CD1c-positive myeloid dendritic cell (primary cell): ENCODE data around the gene TOP1.

Experiments used
- DNase-seq: peaks from one replicate; pipeline ENCODE4 v3.0.0-alpha.2; 2016; ENCODE audit errors: extremely low spot score

TOP1 gene

DNA sequence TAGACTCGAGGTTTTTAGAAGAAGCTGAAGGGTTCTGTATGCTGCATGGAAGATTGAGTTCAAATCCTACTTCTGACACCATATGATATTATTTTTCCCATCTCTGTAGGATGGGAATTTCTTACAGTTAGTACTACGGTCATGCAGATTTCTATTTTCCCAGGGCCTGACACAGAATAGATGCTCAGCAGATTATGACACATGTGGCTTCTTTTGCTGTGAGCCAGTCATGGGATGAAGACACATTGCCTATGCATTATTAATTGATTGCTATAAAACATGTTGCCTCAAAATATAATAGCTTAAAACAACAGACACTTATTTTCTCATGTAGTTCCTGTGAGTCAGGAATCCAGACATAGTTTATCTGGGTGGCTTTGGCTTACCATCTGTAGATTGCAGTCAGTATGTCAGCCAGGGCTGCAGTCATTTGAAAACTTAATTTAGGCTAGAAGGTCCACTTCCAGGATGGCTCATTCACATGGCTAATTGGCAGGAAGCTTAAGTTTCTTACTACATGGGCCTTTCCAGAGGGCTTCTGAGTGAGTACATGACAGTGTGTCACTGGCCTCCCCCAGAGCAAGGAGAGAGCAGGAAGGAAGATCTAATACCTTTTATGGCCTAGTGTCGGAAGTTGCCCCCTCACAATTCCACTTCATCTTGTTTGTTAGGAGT lies 29.5 kb downstream of the TOP1 start:
- DNase-seq: peak; percentile 84

DNA sequence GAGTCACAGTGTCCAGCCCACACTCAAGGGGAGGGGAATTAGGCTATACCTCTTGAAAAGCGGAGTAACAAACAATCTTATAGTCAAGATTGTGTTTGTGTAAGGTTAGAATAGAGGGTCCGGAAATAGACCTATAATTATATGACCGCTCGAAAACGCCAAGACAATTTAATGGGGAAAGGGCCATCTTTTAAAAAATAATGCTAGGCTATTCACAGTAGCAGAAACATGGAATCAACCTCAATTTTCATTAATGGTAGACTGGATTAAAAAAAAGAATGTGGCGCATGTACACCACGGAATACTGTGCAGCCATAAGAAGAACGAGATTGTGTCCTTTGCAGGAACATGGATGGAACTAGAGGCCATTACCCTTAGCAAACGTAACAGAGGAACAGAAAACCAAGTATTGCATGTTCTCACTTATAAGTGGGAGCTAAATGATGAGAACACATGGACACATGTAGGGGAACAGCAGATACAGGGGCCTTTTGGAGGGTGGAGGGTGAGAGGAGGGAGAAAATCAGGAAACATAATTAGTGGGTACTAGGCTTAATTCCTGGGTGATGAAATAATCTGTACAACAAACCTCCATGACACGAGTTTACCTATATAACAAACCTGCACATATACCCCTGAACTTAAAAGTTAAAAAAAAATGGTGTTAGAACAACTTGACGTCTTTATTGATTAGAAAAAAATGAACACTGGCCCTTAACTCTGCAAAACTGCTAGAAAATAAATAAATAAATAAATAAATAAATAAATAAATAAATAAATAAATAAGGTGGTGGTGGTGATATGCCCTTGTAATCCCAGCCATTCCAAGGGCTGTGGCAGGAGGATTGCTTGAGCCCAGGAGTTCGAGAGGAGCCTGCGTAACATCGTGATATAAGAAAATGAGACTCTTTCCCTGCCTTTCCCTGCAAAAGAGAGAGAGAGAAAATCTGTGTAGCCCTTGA lies 30.3 kb downstream of the TOP1 start:
- peak; percentile 41 for DNase-seq

DNA sequence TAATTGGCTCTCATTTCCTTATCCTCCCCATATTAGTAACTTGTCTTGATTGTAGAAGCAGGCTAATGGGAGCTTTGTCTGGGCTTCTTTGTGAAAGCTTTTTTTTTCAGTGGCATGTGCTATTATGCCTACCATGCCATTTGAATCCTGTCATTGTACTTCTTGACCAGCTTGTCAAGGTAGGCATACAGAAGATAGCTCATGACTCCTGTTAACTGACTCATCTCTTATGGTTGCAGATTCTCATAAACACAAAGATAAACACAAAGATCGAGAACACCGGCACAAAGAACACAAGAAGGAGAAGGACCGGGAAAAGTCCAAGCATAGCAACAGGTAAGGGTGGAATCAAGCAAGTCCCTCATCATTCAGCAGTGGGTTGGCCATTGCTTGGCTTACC lies 32.5 kb downstream of the TOP1 start:
- DNase-seq: no peak

GRCh38 chr20:41063442-41063841 lies 34.8 kb downstream of the TOP1 start:
- no peak for DNase-seq

DNA sequence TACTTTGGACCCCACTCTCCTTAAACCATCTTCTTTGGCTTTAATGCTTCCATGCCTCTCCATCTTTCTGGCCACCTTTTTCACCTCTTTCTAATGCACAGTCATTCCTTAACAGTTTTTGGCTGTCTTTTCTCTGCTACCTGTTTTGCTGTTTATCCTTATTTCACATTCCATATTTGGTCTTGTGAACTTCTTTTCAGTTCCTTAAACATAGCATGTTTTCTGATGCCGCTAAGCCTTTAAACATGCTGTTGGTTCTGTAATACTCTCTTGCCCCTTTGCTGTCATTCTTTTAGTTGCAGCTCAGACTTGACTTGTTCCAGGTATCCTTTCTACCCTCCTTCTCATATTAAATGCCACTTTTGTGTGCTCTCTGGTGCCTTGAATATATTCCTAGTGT lies 35.8 kb downstream of the TOP1 start:
- DNase-seq: peak; percentile 29

DNA sequence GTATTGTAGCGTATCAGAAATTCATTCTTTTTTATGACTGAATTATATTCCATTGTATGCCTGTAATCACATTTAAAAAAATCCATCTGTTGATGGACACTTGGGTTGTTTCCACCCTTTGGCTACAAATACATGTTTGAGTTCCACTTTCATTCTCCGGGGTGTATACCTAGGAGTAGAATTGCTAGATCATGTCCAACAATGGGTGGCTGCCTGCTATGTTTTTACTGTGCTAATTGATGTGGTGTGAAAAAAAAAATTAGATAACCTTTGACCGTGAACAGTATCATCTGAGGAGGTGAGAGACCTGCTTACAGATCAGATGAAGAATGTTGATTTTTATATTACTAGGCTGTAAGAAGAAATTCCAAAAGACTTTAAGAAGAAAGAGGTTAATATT lies 37.1 kb downstream of the TOP1 start:
- DNase-seq: no peak

GRCh38 chr20:41068806-41069205 lies 40.2 kb downstream of the TOP1 start:
- no peak for DNase-seq

- DNase-seq: no peak
Measured at GRCh38 chr20:41072190-41072863, 43.7 kb downstream of the TOP1 start.

GRCh38 chr20:41072915-41073314 lies 44.3 kb downstream of the TOP1 start:
- no peak for DNase-seq

DNA sequence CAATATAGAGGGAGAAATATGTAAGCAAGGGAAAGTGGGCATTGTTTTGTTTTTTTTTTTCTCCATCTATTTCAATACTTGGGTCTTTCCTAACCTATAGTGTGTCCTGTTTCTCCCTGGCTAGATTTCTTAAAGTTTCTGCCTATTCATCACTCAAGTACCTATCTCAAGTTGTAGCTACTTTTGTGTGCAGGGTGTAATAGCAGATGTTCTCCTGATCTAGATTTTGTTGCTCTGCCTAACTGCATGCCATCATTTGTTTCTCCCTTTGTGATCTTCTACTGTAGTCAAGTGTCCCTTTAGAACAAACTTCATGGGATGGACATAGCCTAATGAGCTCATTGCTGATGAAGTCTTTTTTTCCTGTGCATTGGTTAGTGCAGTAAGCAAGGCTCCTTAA lies 45.8 kb downstream of the TOP1 start:
- no peak for DNase-seq

GRCh38 chr20:41076776-41077175 lies 48.2 kb downstream of the TOP1 start:
- DNase-seq: no peak

DNA sequence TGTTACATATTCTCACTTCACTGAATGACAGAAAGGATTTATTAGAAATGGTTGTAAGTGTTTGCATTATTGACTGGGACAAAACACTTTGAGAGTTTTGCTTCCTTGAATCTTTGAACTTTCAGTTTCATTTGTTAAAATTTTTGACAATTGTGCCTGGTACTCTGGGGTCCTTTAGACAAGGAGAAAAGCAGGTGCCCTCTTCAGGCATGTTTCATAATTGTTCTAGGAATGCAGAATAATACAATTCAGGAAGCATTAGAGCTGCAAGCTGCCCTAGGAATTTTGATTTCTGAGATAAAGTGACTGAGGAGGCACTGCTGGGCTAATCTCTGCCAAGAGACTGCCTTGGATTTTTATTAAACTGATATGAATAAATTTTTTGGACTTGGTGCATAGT lies 49.7 kb downstream of the TOP1 start:
- no peak for DNase-seq

DNA sequence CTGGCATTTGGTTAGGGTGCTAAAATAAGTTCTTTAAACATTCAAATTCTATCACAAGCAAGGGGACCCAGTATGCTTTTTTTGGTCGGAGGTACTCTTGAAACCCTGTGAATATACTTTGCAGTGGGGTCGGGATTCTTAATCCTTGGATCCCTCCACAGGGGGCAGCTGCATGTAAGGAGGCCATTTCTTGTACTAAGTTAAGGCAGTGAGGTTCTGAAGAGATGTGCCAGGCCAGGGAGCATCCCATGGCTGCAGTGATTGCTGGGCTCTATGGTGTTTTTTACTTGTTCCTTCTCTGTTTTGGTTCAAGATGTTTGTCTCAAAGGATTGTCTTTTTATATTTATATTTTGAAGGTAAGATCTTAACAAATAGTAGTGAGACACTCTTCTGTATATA lies 50.4 kb downstream of the TOP1 start:
- DNase-seq: no peak

- no peak for DNase-seq
Measured at GRCh38 chr20:41080866-41081265, 52.2 kb downstream of the TOP1 start.

DNA sequence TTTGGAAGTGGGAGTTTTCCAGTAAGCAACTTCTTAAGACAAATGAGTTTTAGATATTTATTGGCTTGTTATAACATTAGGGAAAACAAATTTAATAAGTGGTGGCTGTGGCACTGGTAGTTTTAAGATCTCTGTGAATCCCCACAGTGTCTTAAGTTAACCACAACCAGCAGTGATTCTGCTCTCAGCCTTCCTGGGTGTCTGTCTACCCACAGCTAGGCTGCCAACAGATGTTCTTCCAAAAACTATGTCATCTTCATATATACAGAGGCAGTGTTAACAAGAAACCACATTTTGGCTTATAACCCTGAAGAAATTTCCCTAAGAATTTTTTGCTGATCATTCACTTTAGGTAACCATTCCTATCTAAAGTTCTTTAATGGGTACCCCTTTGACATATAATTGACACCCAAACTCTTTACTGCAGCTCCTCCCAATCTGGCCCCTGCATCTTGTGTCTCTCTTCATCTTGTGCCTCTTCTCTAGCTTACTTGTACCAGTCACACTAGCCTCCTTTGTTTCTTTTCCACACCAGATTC lies 52.7 kb downstream of the TOP1 start:
- no peak for DNase-seq

- DNase-seq: no peak
Measured at GRCh38 chr20:41082306-41082705, 53.7 kb downstream of the TOP1 start.

GRCh38 chr20:41085606-41086005 lies 57.0 kb downstream of the TOP1 start:
- DNase-seq: no peak

DNA sequence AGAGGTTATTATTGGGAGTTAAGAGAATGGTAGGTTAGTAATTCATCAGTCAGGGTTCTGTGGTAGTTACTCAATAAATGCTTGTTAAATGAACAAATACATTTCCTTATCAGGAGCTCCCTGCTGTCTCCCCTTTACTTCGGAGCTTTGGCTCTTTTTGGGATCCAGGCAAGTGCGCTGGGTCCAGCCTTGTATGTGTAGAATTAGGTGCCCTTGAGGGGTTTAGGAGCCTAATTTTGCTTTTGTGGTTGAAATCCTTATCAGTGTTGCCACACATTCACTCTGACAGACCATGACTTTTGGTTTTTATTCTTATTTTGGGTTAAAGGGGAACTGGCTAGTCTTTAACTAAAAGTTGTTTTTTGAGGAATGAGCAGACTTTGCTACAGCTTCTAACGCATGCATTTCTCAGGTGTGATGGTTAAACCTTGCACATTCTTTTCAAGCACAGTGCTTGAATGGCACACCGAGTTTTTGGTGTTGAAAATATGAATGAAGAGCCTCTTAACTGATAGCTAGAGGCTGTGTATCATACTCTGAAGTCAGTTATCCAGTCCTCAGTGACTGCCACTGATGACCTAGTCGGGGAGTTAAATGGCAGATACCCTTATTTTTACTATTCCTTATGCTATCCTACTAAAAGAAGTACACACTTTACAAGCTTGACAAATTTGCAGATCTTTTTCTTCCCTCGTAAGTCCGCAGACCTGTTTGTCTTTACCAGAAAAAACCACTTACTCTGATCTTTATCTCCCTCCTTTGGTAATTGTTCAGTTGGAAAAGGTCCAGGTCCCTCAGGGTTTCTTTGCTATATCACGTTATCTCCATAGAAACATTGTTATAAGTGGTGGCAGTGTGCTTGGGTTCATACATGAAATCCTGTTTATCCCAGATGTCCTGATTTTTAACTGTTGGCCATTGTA lies 58.0 kb downstream of the TOP1 start:
- no peak for DNase-seq

DNA sequence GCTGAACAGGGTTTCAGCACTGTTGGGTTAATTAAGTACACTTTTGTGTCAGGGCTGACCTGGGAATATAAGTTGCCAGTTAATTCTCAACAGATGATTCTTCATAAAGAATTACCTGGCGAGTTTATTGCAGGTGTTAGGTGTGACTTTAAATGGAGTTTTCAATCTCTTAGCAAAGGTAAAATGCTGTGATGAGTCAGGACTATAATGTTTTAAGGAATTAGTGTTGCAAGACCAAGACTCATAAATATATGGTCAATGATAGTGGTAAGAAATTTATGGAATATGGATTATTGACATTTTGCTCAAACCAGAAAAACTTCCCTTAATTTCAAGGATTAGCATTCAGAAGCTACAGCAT lies 58.7 kb downstream of the TOP1 start:
- DNase-seq: no peak

DNA sequence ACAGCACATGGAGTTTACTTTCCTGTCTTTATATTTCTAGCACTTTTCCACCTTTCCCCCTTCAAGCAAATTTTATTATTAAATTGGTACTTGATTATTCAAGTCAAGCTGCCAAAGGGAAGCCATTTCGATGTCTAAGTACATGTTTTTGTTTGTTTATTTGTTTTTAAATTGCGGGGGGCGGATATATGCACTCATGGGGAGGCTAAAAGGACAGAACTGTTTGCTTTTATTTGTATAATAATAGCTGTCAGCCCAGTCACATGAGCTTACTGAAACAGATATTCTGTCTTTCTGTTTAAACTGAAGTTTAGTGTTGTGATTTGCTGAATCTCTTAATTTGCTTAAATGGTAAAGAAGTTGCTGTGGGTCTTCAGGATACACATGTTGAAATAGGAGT lies 59.2 kb downstream of the TOP1 start:
- DNase-seq: no peak

- DNase-seq: no peak
Measured at GRCh38 chr20:41089555-41089954, 60.9 kb downstream of the TOP1 start.
